Neutrophil (primary cell): ENCODE data around the gene CD160.
"Not testable (repeated sequence)": the region's sequence is repeated elsewhere in the genome, so short reads cannot be mapped to it uniquely, and the experiment has no call there.

ENCODE experiments used
- H3K27ac ChIP-seq: fragments of 200-600 bp; sonication (generic); 2 replicates; pipeline ENCODE4 v1.5.1; 2016; ENCODE audit warnings: mild to moderate bottlenecking, moderate library complexity
- H3K27me3 ChIP-seq: fragments of 200-600 bp; sonication (generic); 2 replicates; pipeline ENCODE4 v1.6.0; 2016; ENCODE audit warnings: mild to moderate bottlenecking
- H3K36me3 ChIP-seq: fragments of 200-600 bp; sonication (generic); 2 replicates; pipeline ENCODE4 v1.5.1; 2017
- H3K4me1 ChIP-seq, 2 experiments: fragments of 200-600 bp in 1 of 2; sonication (generic) in 1 of 2; 1 replicate in 1 of 2; 2 replicates in 1 of 2; pipeline versions ENCODE4 v1.5.1 to v1.6.1; 2013 to 2016; ENCODE audit warnings: low read depth in 1 of 2, low read length in 1 of 2, mild to moderate bottlenecking in 1 of 2, moderate library complexity in 1 of 2; ENCODE audit not compliant: control insufficient read depth in 1 of 2, insufficient read depth in 1 of 2
- H3K4me3 ChIP-seq, 2 experiments: fragments of 200-600 bp in 1 of 2; sonication (generic) in 1 of 2; 1 replicate in 1 of 2; 2 replicates in 1 of 2; pipeline ENCODE4 v1.5.1; 2013 to 2016; ENCODE audit warnings: low read depth in 1 of 2, low read length in 1 of 2, mild to moderate bottlenecking in 1 of 2, moderate library complexity in 1 of 2
- H3K9me3 ChIP-seq: fragments of 200-600 bp; sonication (generic); 2 replicates; pipeline ENCODE4 v1.5.1; 2016
- CTCF ChIP-seq: fragments of 200-600 bp; sonication (generic); IDR thresholded peaks from 2 replicates; pipeline ENCODE4 v1.5.1; 2016; ENCODE audit warnings: antibody characterized with exemption

Gene CD160

DNA sequence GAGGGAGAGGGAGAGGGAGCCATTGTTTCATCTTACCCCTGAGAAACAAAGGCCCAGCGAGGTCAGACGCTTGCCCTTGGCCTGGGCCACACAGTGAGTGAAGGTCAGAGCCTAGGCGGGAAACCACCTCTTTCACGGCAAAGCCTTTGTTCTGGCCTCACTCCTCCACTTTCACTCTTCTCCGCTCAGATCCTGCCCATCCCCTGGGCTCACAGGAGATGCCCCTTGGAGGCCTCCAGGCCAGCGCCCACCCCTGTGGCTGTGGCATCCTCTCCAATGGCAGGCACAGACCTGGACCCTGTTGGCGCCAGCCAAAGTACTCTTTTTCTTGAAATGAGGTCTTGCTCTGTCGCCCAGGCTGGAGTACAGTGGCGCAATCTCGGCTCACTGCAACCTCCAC lies 48.7 kb downstream of the CD160 start:
- not testable (repeated sequence) for H3K27ac ChIP-seq, H3K27me3 ChIP-seq, H3K9me3 ChIP-seq, H3K4me3 ChIP-seq, H3K4me1 ChIP-seq
- H3K36me3 ChIP-seq = peaks cover 30% of the 10 kb centered on the region

GRCh38 chr1:145771056-145771455 lies 51.8 kb downstream of the CD160 start:
- Histone ChIP-seq H3K4me1 (no peaks in the 10 kb centered on the region), H3K4me3 (no peak overlapping the region), H3K9me3 (no peaks in the 10 kb centered on the region), H3K27ac (no peak overlapping the region), H3K36me3 (peaks cover 26% of the 10 kb centered on the region), H3K27me3 (no peaks in the 10 kb centered on the region)
- no peak for TF ChIP-seq CTCF

GRCh38 chr1:145773423-145773822 lies 54.1 kb downstream of the CD160 start:
- TF ChIP-seq CTCF = no peak
- H3K27ac ChIP-seq = no peak overlapping the region
- peaks cover 19% of the 10 kb centered on the region for H3K36me3 ChIP-seq
- no peaks in the 10 kb centered on the region for H3K27me3 ChIP-seq
- no peaks in the 10 kb centered on the region for H3K9me3 ChIP-seq
- no peak overlapping the region for H3K4me3 ChIP-seq
- no peaks in the 10 kb centered on the region for H3K4me1 ChIP-seq

DNA sequence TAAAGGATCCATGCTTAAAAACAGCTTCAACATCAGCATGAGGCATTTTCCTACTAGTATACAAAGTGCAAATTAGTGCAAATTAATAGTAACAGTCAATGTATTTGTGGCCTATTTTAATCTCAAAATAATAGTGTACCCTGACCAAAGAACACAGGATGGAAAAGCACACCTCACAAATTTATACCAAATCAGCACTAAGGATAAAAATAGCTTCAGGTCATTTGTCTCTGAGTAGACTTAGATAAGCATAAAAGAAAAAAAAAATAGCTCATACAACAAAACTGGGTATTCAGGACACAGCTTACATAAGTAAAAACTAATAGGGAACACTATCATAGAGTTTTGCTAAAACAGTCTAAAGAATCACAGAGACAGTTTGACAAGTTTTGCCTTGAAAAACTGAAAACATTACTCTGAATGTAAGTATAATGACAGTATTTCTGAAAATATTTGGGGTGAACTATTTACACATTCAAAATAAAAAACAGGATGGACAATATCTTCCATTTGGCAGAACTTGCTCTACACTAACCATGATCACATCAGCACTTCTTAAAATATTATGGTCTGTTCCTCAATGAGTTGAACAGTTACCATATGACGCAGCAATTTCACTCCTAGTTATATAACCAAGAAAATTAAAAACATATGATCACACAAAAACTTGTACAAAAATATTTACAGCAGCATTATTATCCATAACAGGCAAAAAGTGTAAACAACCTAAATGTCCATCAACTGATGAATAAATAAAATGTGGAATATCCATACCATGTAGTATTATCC lies 58.3 kb downstream of the CD160 start:
- peaks cover 11% of the 10 kb centered on the region for H3K36me3 ChIP-seq
- no peak for TF ChIP-seq CTCF
- no peaks in the 10 kb centered on the region for H3K9me3 ChIP-seq
- no peaks in the 10 kb centered on the region for H3K4me1 ChIP-seq
- H3K27ac ChIP-seq = no peak overlapping the region
- H3K27me3 ChIP-seq = no peaks in the 10 kb centered on the region
- H3K4me3 ChIP-seq = no peak overlapping the region

DNA sequence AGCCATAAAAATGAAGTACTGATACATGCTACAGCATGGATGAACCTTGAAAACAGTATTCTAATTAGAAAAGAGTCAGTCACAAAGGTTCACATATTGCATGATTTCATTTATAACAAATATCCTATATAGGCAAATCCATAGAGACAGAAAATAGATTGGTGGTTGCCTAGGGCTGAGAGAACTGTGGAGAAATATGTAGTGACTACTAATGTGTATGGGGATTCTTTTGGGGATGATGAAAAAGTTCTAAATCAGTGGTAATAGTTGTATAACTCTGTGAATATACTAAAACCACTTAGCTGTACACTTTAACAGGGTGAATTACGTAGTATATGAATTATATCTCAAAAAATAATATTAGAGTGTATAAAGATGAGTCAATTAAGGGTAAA lies 58.8 kb downstream of the CD160 start:
- Histone ChIP-seq H3K27ac (no peak overlapping the region), H3K4me3 (no peak overlapping the region), H3K27me3 (no peaks in the 10 kb centered on the region), H3K4me1 (no peaks in the 10 kb centered on the region), H3K36me3 (peaks cover 17% of the 10 kb centered on the region), H3K9me3 (no peaks in the 10 kb centered on the region)
- no peak for TF ChIP-seq CTCF

DNA sequence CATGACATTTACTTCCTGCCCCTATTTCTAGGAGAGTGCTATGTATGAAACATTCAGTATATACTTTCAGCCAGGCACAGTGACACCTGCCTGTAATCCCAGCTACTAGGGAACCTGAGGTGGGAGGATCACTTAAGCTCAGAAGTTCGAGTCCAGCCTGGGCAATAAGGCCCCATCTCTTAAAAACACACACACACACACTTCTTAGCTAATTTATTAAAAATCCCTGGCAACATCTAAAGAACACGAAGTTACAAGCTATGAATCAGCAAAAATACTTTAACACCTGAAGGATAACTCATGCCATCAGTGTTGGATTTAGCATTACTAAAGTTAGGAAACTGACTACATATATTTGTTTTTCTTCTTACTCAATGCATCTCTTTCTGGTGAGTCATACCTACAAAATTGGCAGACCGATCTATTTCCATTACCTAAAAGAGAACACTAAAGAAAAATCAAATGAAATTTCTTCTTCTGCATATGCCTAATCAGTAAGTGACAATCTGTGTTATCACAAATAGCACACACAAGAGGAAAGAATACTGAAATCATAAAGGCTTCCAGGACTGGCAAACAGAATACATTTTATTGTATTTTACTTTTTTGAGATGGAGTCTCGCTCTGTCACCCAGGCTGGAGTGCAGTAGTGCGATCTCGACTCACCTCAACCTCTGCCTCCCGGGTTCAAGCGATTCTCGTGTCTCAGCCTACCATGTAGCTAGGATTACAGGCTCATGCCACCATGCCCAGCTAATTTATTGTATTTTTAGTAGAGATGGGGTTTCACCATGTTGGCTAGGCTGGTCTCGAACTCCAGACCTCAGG lies 63.2 kb downstream of the CD160 start:
- no peak overlapping the region for H3K27ac ChIP-seq
- no peak overlapping the region for H3K4me3 ChIP-seq
- no peaks in the 10 kb centered on the region for H3K9me3 ChIP-seq
- no peak for TF ChIP-seq CTCF
- H3K4me1 ChIP-seq = no peaks in the 10 kb centered on the region
- no peaks in the 10 kb centered on the region for H3K27me3 ChIP-seq
- H3K36me3 ChIP-seq = peaks cover 17% of the 10 kb centered on the region
